ENCODE results near the gene RASSF8.

The RASSF8 gene, protein sequence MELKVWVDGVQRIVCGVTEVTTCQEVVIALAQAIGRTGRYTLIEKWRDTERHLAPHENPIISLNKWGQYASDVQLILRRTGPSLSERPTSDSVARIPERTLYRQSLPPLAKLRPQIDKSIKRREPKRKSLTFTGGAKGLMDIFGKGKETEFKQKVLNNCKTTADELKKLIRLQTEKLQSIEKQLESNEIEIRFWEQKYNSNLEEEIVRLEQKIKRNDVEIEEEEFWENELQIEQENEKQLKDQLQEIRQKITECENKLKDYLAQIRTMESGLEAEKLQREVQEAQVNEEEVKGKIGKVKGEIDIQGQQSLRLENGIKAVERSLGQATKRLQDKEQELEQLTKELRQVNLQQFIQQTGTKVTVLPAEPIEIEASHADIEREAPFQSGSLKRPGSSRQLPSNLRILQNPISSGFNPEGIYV

GRCh38 chr12:25958428-25959070 lies at the start of gene RASSF8:
Gene RASSF8, plus strand, starts transcription at chr12:25958682. Its CDS starts 96,662 bp downstream, at chr12:26055344.
- no peak for DNase-seq (ENCODE audit: extremely low read depth in 1 of 2, low read depth in 1 of 2)

DNA sequence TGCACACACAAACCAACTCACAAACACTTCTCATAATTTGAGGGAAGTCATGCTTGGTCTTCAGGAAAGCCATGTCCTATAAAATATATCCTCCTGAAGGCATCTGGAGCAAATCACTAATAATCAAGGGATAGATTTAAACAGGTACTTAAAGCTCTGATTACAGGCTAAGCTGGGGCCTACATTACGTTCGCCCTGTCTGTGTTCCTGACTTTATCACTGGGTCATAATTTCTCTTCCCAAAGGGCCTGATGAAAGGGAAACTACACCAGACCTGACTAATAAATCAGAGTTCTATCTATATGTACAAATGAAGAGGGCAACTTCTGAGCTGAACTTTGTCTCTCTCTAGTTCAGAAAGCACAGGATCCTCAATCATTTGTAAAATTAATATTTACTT lies 43.9 kb upstream of the RASSF8 start:
- DNase-seq (ENCODE audit: extremely low read depth in 1 of 2, low read depth in 1 of 2): no peak

DNA sequence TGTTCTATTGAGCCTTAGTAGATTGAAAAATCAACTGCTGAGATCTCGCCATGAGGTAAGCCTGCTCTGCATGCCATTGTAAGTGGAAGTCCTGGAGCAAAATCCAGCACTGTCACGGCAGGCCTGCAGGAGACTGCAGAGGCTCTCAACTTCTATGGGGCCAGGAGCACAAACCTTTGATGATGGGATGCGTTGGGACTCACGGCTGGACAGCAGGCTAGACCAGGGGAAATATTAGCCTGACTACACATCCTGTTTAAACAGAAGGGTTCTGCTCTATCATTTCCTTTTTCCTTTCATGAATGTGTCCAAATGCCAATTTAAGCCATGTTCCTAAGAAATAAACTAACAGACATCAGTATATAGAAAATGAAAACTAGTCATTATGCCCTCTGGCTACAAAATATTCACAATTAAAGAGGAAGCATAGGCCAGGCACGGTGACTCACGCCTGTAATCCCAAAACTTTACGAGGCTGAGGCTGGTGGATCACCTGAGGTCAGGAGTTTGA lies 33.9 kb upstream of the RASSF8 start:
- DNase-seq (ENCODE audit: extremely low read depth in 1 of 2, low read depth in 1 of 2): no peak

DNA sequence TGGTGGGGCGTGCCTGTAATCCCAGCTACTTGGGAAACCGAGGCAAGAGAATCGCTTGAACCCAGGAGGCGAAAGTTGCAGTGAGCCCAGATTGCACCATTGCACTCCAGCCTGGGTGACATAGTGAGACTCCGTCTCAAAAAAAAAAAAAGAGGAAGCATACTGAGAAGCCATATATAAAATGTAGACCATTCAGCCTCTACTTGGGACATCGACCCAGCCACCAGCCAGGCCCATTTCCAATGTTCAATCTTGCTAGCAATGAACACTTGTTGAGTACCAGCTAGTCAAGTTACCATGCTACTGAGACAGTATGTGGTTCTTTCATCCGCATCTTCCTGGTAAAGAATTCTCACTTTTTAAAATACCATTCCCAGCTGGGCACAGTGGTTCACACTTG lies 33.4 kb upstream of the RASSF8 start:
- no peak for DNase-seq (ENCODE audit: extremely low read depth in 1 of 2, low read depth in 1 of 2)

DNA sequence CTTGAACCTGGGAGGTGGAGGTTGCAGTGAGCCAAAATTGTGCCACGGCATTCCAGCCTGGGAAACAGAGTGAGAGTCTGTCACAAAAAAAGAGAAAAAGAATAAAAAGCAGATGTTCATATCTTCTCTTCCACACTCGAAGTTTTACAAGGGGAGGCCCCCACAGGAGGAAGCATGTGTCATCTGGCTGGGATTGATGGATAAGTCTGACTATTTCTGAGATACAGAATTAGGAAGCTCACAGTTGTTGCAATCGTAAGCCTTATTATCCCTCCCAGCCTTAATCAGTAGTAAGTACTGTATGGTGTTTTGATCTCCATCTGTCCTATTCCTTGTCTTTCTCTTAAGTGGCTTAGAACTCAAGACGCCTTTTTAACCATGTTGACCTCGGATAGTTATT lies 31.9 kb upstream of the RASSF8 start:
- DNase-seq (ENCODE audit: extremely low read depth in 1 of 2, low read depth in 1 of 2): no peak

DNA sequence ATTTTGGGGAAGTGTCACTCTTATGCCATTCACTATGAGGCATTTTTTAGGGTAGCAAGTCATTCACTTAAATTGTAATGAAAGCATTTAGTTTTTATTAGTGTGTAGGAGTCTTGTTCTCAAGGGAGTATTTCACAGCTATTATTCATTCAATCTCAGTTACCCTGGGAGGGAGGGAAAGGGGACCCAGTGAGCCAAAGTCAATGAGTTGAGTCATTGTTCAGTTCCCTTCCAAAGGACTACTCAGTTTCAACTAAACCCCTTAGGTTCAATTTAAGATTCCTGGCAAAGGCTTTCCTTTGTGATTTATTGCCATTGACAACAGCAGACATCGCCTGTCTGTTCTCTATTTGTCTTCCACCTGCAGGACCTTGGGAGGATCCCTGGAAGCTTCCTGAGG lies 29.3 kb upstream of the RASSF8 start:
- no peak for DNase-seq (ENCODE audit: extremely low read depth in 1 of 2, low read depth in 1 of 2)

DNA sequence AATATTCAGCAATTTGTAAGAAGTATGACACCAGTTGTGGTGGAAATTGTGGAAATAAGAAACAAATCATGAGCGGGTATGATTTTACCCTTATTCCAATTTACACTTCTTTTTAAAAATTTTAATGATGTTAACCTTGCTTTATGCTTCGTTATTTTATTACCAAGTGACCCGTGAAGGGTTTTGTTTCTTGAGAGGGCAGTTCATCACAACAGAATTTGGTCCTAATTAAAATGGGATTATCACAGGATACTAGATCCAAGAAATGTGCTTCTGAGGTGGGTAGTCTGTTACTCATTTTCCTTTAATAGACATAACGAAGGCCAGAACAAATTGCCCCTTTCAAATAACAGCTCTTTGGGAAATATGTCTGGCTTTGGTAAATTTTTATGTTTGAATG lies 25.5 kb upstream of the RASSF8 start:
- DNase-seq (ENCODE audit: extremely low read depth in 1 of 2, low read depth in 1 of 2): no peak

DNA sequence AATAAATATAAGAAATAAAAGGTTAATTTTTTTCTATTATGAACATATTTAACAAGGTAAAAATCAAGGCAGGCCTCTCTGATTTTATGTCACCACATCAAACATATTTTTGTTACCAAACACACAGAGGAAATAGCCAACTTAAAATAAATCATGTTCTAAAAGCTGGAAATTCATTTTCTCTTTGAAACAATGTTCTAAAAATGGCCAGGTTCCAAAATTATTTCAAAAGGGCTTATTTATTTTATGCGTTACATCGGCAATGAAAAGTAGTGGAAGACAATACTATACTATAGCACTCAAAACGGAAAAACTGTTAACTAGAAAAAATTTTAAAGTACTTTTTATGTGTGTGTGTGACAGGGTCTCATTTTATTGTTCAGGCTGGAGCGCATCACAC lies 24.0 kb upstream of the RASSF8 start:
- DNase-seq (ENCODE audit: extremely low read depth in 1 of 2, low read depth in 1 of 2): no peak

DNA sequence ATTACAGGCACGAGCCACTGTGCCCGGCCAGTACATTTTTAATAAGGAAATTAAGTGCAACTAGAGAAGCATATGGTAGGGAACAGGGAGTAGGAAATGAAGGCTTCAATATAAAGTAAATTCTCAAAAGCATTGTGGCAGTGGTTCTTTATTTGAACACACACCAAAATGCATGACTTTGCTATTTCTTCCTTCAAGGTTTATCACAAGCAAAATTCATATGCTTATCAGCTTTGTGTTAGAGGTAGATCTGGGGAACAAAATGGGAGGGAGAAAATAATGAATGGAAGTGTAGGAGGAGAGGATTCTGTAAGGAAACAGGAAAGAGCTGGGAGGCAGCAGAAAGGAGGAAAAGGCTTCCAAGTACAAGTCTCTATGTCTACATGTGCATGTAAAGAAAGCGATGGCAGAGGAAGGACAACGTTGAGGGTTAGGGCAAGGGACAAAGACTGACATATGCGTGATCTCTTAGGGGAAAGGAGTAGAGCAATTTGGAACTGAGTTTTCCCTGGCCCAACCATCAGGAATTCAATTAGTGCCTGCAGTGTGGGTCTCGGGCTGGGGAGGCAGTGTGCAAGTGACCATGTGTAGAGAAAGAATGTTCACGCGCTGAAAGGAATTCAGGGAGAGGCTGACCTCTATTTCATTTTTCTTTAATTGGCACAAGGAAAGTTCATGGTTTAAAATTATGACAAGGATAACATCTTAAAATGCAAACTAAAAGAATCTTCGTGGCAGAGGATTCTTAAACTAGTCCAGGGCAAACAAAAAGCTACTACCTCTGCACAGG lies 22.9 kb upstream of the RASSF8 start:
- no peak for DNase-seq (ENCODE audit: extremely low read depth in 1 of 2, low read depth in 1 of 2)

DNA sequence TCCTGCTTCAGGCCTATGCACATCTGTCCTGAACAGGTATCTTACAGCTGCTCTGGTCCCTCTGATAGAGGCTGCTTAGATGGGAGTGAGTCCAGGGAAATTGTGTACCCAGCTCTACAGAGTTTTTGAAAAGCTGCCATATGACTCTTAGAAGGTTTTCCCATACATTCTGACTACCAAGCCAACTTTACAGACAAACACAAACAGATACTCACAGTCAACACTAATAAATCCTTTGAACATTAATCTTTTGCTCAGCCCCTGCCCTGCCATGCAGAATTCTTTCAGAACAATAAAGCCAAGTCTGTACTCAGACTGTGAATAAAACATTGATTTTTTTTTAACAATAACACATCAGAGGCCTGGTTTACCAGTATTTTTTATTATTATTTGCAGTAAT lies 21.4 kb upstream of the RASSF8 start:
- DNase-seq (ENCODE audit: extremely low read depth in 1 of 2, low read depth in 1 of 2): no peak

DNA sequence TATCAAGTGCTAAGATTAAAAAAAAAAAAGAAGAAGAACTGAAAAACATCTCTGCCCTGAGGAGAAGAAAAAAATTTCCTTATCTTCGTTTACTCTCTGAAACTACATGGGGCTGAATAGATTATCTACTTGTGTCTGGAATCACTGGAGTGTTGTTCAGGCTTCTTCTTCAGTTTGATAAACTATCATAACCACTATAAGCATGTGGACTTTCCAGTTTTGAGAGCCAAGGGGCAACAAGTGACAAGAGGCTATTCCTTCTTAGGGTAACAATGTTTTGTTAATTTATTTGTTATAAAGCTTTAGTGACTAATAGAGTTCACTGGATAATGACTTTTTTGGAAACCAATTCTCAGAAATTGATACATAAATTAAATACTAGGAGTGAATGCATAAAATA lies 19.9 kb upstream of the RASSF8 start:
- no peak for DNase-seq (ENCODE audit: extremely low read depth in 1 of 2, low read depth in 1 of 2)

DNA sequence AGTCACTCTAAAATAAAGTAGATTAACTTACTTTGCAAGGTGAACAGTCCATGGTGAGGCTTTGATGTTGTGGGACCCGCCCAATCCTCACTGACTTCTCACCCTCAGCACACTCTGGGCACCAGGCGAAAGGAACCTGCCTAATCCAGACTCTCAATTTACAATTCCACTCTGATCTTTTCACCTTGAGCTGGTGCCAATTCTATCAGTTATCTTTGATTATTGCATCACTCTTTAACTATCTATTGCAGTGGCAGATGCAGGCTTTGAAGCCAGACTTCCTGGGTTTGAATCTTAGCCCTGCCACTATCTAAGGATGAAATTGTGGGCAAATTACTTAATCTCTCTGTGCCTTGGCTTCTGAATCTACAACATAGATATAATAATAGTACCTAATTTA lies 18.9 kb upstream of the RASSF8 start:
- no peak for DNase-seq (ENCODE audit: extremely low read depth in 1 of 2, low read depth in 1 of 2)

- DNase-seq (ENCODE audit: extremely low read depth in 1 of 2, low read depth in 1 of 2): no peak
These were observed 17.6 kb upstream of the RASSF8 start for GRCh38 chr12:25940886-25941285.

GRCh38 chr12:25942709-25943108 lies 15.8 kb upstream of the RASSF8 start:
- DNase-seq (ENCODE audit: extremely low read depth in 1 of 2, low read depth in 1 of 2): no peak

- DNase-seq (ENCODE audit: extremely low read depth in 1 of 2, low read depth in 1 of 2): no peak
These were observed 14.5 kb upstream of the RASSF8 start for GRCh38 chr12:25943940-25944339.

DNA sequence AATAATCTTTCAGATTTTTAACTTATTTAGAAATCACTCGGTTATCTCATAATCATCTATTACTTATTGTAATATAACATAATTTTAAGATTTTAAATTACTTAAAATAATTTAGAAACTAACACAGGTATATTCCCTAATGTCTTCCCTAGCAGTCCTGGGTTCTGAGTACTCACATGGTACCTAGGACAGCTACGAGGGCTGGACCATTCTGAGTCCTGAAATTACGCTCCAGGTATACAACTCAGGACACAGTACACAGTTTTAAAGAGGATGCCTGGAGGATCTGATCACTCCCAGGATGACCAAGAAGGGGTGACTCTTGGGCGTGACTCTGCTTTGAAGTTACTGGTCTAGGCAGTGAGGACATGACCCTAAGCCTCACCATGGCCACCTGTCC lies 9.1 kb upstream of the RASSF8 start:
- no peak for DNase-seq (ENCODE audit: extremely low read depth in 1 of 2, low read depth in 1 of 2)

GRCh38 chr12:25950329-25951115 lies 8.0 kb upstream of the RASSF8 start:
- DNase-seq (ENCODE audit: extremely low read depth in 1 of 2, low read depth in 1 of 2): no peak

- DNase-seq (ENCODE audit: extremely low read depth in 1 of 2, low read depth in 1 of 2): no peak
These were observed 572 bp upstream of the RASSF8 start for GRCh38 chr12:25957793-25958427.

DNA sequence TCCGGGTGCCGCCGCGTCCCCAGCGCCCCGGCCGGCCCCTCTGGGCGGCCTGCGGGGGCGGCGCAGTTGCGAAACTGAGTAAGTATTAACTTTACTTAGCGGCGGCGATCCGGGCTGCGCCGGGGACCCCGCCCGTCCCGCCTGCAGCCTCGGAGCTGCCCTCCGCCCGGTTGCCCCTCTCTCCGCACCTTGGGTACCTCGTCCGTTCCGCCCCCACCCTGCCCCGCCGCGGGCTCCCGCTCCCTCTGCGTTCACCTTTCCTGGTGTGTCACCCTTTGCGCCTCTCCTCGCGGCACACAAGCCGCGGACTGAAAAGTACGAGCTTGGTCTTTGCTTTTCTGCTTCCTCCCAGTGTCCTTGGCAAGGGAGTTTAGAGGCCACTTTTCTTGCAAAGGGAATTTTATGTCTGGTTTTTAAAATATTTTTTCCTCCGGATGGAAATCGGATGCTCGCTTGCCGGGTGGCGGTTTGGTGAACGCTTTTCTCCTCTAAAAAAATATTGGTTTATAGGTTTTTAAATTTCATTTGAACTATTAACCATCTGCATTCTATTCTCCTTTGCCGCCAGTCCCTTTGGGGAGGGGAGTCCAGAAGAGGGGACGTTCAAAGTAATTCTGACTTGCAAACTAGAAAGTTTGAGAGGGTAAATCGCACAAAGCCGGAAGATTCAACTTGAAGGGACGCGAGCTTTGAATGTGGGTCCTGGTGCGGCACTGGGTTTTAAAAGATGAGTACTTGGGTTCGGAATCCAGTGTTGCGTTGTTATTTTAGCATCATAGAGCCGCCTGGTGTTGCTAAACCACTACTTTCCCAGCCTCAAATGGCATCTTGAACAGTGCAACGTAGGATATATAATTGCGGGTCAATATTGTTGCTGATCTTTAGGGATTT lies 834 bp downstream of the RASSF8 start:
- no peak for DNase-seq (ENCODE audit: extremely low read depth in 1 of 2, low read depth in 1 of 2)
